Caco-2 (cell line): ENCODE data around the gene VLDLR. TPM values are rescaled to one million over a fixed set of nuclear protein-coding genes. Genes with fewer than 3 reads are reported as not detected.

Experiments
- BruUV-seq: library from RNA; stranded (reverse); fragments of 400-500 nt; replicated peaks from 2 replicates; lab custom pipeline; 2021; lab: Mats Ljungman, UMichigan
- CTCF ChIA-PET: fragments of 300-600 bp; sonication (Branson Sonifier 250); formaldehyde crosslinking; loops from one replicate; lab custom pipeline; 2022; ENCODE audit warnings: antibody characterized with exemption; lab: Charles Lee
- POLR2A ChIA-PET: fragments of 300-600 bp; sonication (Branson Sonifier 250); formaldehyde crosslinking; loops from one replicate; lab custom pipeline; 2022; ENCODE audit warnings: antibody characterized with exemption; lab: Charles Lee
- DNase-seq, 2 experiments: peaks; one replicate each; pipeline versions ENCODE4 v3.0.0 to v3.0.0-alpha.2; 2020 to 2022
- H3K27me3 ChIP-seq: replicated peaks from 2 replicates; pipeline ENCODE4 v1.6.0; 2011; ENCODE audit warnings: low read length; ENCODE audit not compliant: control insufficient read depth, insufficient read depth
- H3K36me3 ChIP-seq: 2 replicates; pipeline ENCODE4 v1.5.1; 2011; ENCODE audit warnings: low read length; ENCODE audit not compliant: control insufficient read depth, insufficient read depth
- H3K4me1 ChIP-seq: fragments of 250-450 bp; sonication (Bioruptor Pico); 2 replicates; pipeline ENCODE4 v1.5.1; 2020; ENCODE audit warnings: mild to moderate bottlenecking
- H3K4me3 ChIP-seq: 2 replicates; pipeline ENCODE4 v1.5.1; 2011; ENCODE audit warnings: low read depth, mild to moderate bottlenecking, control low read depth, low read length
- H3K9me3 ChIP-seq: fragments of 250-450 bp; sonication (Bioruptor Pico); 2 replicates; pipeline ENCODE4 v1.5.1; 2020; ENCODE audit warnings: mild to moderate bottlenecking, moderate library complexity
- H3K27ac Mint-ChIP-seq: one replicate; pipeline ENCODE4 v1.8.0; 2022; ENCODE audit warnings: mixed read lengths; ENCODE audit not compliant: unreplicated experiment
- H3K27me3 Mint-ChIP-seq: one replicate; pipeline ENCODE4 v1.8.0; 2022; ENCODE audit warnings: mixed read lengths; ENCODE audit not compliant: insufficient read depth, unreplicated experiment
- H3K36me3 Mint-ChIP-seq: one replicate; pipeline ENCODE4 v1.8.0; 2022; ENCODE audit warnings: mild to moderate bottlenecking, mixed read lengths; ENCODE audit not compliant: insufficient read depth, unreplicated experiment
- H3K4me1 Mint-ChIP-seq: one replicate; pipeline ENCODE4 v1.8.0; 2022; ENCODE audit warnings: low read depth, mixed read lengths; ENCODE audit not compliant: unreplicated experiment
- H3K4me3 Mint-ChIP-seq: one replicate; pipeline ENCODE4 v1.8.0; 2022; ENCODE audit warnings: mild to moderate bottlenecking, moderate library complexity, mixed read lengths; ENCODE audit not compliant: unreplicated experiment
- H3K9me3 Mint-ChIP-seq: one replicate; pipeline ENCODE4 v1.8.0; 2022; ENCODE audit warnings: mixed read lengths; ENCODE audit not compliant: unreplicated experiment
- CTCF ChIP-seq, 2 experiments: fragments of 200-600 bp in 1 of 2; IDR thresholded peaks; 1 replicate in 1 of 2; 2 replicates in 1 of 2; pipeline versions ENCODE4 v1.5.1 to v1.8.0; 2011 to 2022; ENCODE audit warnings: antibody characterized with exemption in 1 of 2, control low read depth in 1 of 2, inconsistent platforms in 1 of 2, low read depth in 1 of 2, low read length in 1 of 2, mild to moderate bottlenecking in 1 of 2, moderate library complexity in 1 of 2; ENCODE audit not compliant: insufficient read depth in 1 of 2, severe bottlenecking in 1 of 2, unreplicated experiment in 1 of 2
- intact Hi-C: fragments of 100-400 bp; cut with micrococcal nuclease; formaldehyde crosslinking; loops from one replicate; pipeline ENCODE4 v1.10.0; 2022; ENCODE audit not compliant: unreplicated experiment
- total RNA-seq: library from RNA; stranded (reverse); gene quantifications from 2 replicates; pipeline ENCODE4 v1.2.3, GENCODE V29; 2022

The VLDLR gene
- total RNA-seq, 1 experiment from 2014 or later: 42.3 TPM

GRCh38 chr9:2620919-2621721 lies 467 bp upstream of the VLDLR start:
- TF ChIP-seq CTCF (IDR thresholded peaks at IDR 0.05; ENCODE audit: insufficient read depth in 1 of 2, low read depth in 1 of 2, low read length in 1 of 2, severe bottlenecking in 1 of 2, unreplicated experiment in 1 of 2): peak in 1 of 2 experiments; percentile 9
- ChIA-PET POLR2A (no interaction called here), CTCF (no interaction called here)
- peak; percentile 86 to 89 for DNase-seq
- Mint-ChIP-seq H3K27ac (peak overlapping the region; percentile 96), H3K36me3 (peaks cover 18% of the 10 kb centered on the region), H3K4me3 (peak overlapping the region; percentile 89), H3K27me3 (no peaks in the 10 kb centered on the region), H3K9me3 (no peaks in the 10 kb centered on the region), H3K4me1 (no peaks in the 10 kb centered on the region)
- Histone ChIP-seq H3K9me3 (no peaks in the 10 kb centered on the region), H3K27me3 (no peaks in the 10 kb centered on the region), H3K4me3 (peak overlapping the region; percentile 77), H3K4me1 (peaks cover 19% of the 10 kb centered on the region), H3K36me3 (no peaks in the 10 kb centered on the region)
- intact Hi-C loops: loop anchor here (5.0 to 10.0 kb wide), 4 partner anchors 154 to 376 kb away; no protein-coding TSS in a partner anchor
- BruUV-seq: TSS peak; percentile 64

- H3K36me3 Mint-ChIP-seq: peaks cover 18% of the 10 kb centered on the region
- no peaks in the 10 kb centered on the region for H3K9me3 ChIP-seq
- no peaks in the 10 kb centered on the region for H3K4me1 Mint-ChIP-seq
- no peaks in the 10 kb centered on the region for H3K36me3 ChIP-seq
- H3K4me3 Mint-ChIP-seq: peak overlapping the region; percentile 89
- TF ChIP-seq CTCF (IDR thresholded peaks at IDR 0.05; ENCODE audit: insufficient read depth in 1 of 2, low read depth in 1 of 2, low read length in 1 of 2, severe bottlenecking in 1 of 2, unreplicated experiment in 1 of 2): no peak
- H3K27me3 ChIP-seq: no peaks in the 10 kb centered on the region
- H3K4me3 ChIP-seq: peak overlapping the region; percentile 77
- no peaks in the 10 kb centered on the region for H3K9me3 Mint-ChIP-seq
- intact Hi-C loops: loop anchor here (1.0 to 10.0 kb wide), 5 partner anchors 11 to 378 kb away; no protein-coding TSS in a partner anchor
- peaks cover 19% of the 10 kb centered on the region for H3K4me1 ChIP-seq
- H3K27me3 Mint-ChIP-seq: no peaks in the 10 kb centered on the region
- ChIA-PET CTCF (no interaction called here), POLR2A (interaction anchor here (1.0 kb wide), 1 partner anchor 10 kb away, joined by 3 read pairs; no protein-coding TSS in a partner anchor)
- BruUV-seq: no TSS peak
- DNase-seq: peak; percentile 18 to 37
- H3K27ac Mint-ChIP-seq: peak overlapping the region; percentile 82
Measured at GRCh38 chr9:2622461-2623287, 1.1 kb downstream of the VLDLR start.
